Peyer's patch (tissue), 4 donors: ENCODE results near the gene PTX4. TPM values are rescaled to one million over a fixed set of nuclear protein-coding genes. Genes with fewer than 3 reads are reported as not detected.

ENCODE experiments used
- DNase-seq, 3 donors: peaks; one replicate each; pipeline ENCODE4 v3.0.0-alpha.2; 2017 to 2019
- H3K27ac ChIP-seq, 4 donors: fragments of 200-600 bp; sonication (generic); one replicate each; pipeline ENCODE4 v1.5.1; 2016 to 2019
- H3K27me3 ChIP-seq, 2 donors: fragments of 200-600 bp; sonication (generic); one replicate each; pipeline ENCODE4 v1.5.1; 2019
- H3K36me3 ChIP-seq, 3 donors: fragments of 200-600 bp; sonication (generic); one replicate each; pipeline ENCODE4 v1.5.1; 2016 to 2019
- H3K4me1 ChIP-seq, 4 donors: fragments of 200-600 bp; sonication (generic); one replicate each; pipeline ENCODE4 v1.5.1; 2016 to 2019
- H3K4me3 ChIP-seq, 4 donors: fragments of 200-600 bp; sonication (generic); 1 replicate in 3 of 4; 2 replicates in 1 of 4; pipeline ENCODE4 v1.5.1; 2016 to 2019; ENCODE audit warnings: mild to moderate bottlenecking in 1 of 4
- H3K9me3 ChIP-seq, 4 donors: fragments of 200-600 bp; sonication (generic); one replicate each; pipeline ENCODE4 v1.5.1; 2016 to 2019; ENCODE audit warnings: mild to moderate bottlenecking in 1 of 4
- CTCF ChIP-seq, 6 experiments: fragments of 450-650 bp in 4 of 6; fragments of 200-600 bp in 2 of 6; sonication (generic) in 1 of 6; IDR thresholded peaks; one replicate each; pipeline ENCODE4 v1.5.1; 2017 to 2019; ENCODE audit warnings: antibody characterized with exemption in 6 of 6, mild to moderate bottlenecking in 3 of 6, moderate library complexity in 1 of 6
- POLR2A ChIP-seq, 2 donors: fragments of 450-650 bp; IDR thresholded peaks; one replicate each; pipeline ENCODE4 v1.5.1; 2017; ENCODE audit warnings: antibody characterized with exemption in 2 of 2, mild to moderate bottlenecking in 2 of 2, moderate library complexity in 2 of 2
- total RNA-seq, 4 donors: library from RNA; depleted of rRNA; stranded (reverse); fragments of >200 nt; gene quantifications; one replicate each; pipeline ENCODE4 v1.1.0, GENCODE V29; 2016

Gene PTX4
- total RNA-seq, 4 donors from 2014 or later, result not detected

GRCh38 chr16:1477033-1477432, 11.7 kb downstream of the PTX4 start:
- H3K36me3 ChIP-seq, result no peaks in the 10 kb centered on the region
- TF ChIP-seq POLR2A (IDR thresholded peaks at IDR 0.05) (no peak), CTCF (IDR thresholded peaks at IDR 0.05) (no peak)
- no peak overlapping the region for H3K4me3 ChIP-seq
- no peaks in the 10 kb centered on the region for H3K9me3 ChIP-seq
- no peak overlapping the region for H3K27ac ChIP-seq
- DNase-seq, result no peak
- H3K27me3 ChIP-seq, result no peaks in the 10 kb centered on the region
- peaks cover 0 to 22% (median 0%) of the 10 kb centered on the region in 4 donors for H3K4me1 ChIP-seq

GRCh38 chr16:1475552-1476114, 13.1 kb downstream of the PTX4 start:
- no peaks in the 10 kb centered on the region for H3K27me3 ChIP-seq
- TF ChIP-seq POLR2A (IDR thresholded peaks at IDR 0.05) (no peak), CTCF (IDR thresholded peaks at IDR 0.05) (no peak)
- DNase-seq, result no peak
- H3K9me3 ChIP-seq, result no peaks in the 10 kb centered on the region
- H3K36me3 ChIP-seq, result no peaks in the 10 kb centered on the region
- H3K4me1 ChIP-seq, result peaks cover 0 to 28% (median 0%) of the 10 kb centered on the region in 4 donors
- peak overlapping the region; percentile 91 to 100 (median 98) for H3K4me3 ChIP-seq
- H3K27ac ChIP-seq, result peak overlapping the region; percentile 89 to 98 (median 93)

GRCh38 chr16:1474796-1475551, 13.8 kb downstream of the PTX4 start, which contains the start of gene CLCN7:
Gene CLCN7 (minus strand): TSS chr16:1475028. CDS start chr16:1474974, 54 bp downstream.
- H3K4me1 ChIP-seq, result peaks cover 0 to 35% (median 0%) of the 10 kb centered on the region in 4 donors
- no peaks in the 10 kb centered on the region for H3K9me3 ChIP-seq
- peak; percentile 90 to 97 (median 96) for DNase-seq
- TF ChIP-seq POLR2A (IDR thresholded peaks at IDR 0.05) (peak; percentile 82 to 92), CTCF (IDR thresholded peaks at IDR 0.05) (peak in 1 of 6 experiments; percentile 12)
- no peaks in the 10 kb centered on the region for H3K36me3 ChIP-seq
- H3K4me3 ChIP-seq, result peak within 1 kb of the TSS; percentile 91 to 100 (median 98)
- peak within 1 kb of the TSS; percentile 89 to 98 (median 93) for H3K27ac ChIP-seq
- H3K27me3 ChIP-seq, result no peaks in the 10 kb centered on the region

GRCh38 chr16:1474082-1474795, 14.5 kb downstream of the PTX4 start:
- TF ChIP-seq POLR2A (IDR thresholded peaks at IDR 0.05) (no peak), CTCF (IDR thresholded peaks at IDR 0.05) (no peak)
- no peak for DNase-seq
- H3K36me3 ChIP-seq, result no peaks in the 10 kb centered on the region
- H3K9me3 ChIP-seq, result no peaks in the 10 kb centered on the region
- peak overlapping the region; percentile 91 to 100 (median 98) for H3K4me3 ChIP-seq
- H3K27me3 ChIP-seq, result no peaks in the 10 kb centered on the region
- peaks cover 0 to 38% (median 0%) of the 10 kb centered on the region in 4 donors for H3K4me1 ChIP-seq
- peak overlapping the region; percentile 89 to 98 (median 93) for H3K27ac ChIP-seq

GRCh38 chr16:1472974-1473373, 15.8 kb downstream of the PTX4 start:
- Histone ChIP-seq H3K27ac (no peak overlapping the region), H3K4me1 (peaks cover 0 to 38% (median 0%) of the 10 kb centered on the region in 4 donors), H3K36me3 (no peaks in the 10 kb centered on the region), H3K27me3 (no peaks in the 10 kb centered on the region), H3K4me3 (no peak overlapping the region), H3K9me3 (no peaks in the 10 kb centered on the region)
- TF ChIP-seq CTCF (IDR thresholded peaks at IDR 0.05), result no peak
- no peak for TF ChIP-seq POLR2A (IDR thresholded peaks at IDR 0.05)
- no peak for DNase-seq
